Smooth muscle cell of bladder (primary cell): ENCODE data around the gene UGT3A2. TPM values are rescaled to one million over a fixed set of nuclear protein-coding genes. Genes with fewer than 3 reads are reported as not detected.

Source experiments
- total RNA-seq: library from RNA; depleted of rRNA; stranded (reverse); fragments of >200 nt; gene quantifications from 2 replicates; pipeline ENCODE4 v1.2.3, GENCODE V29; 2014

The UGT3A2 gene
- not detected in 2 replicates for total RNA-seq

GRCh38 chr5:36066540-36067210 lies at the start of gene UGT3A2:
UGT3A2 (minus strand) TSS chr5:36066882; CDS start chr5:36066789, 93 bp downstream.

GRCh38 chr5:35990941-35991611 lies 75.6 kb downstream of the UGT3A2 start, which contains the start of gene UGT3A1:
UGT3A1 (minus strand) TSS chr5:35991390; CDS start chr5:35991240, 150 bp downstream.

Other genes starting within 250 kb of the UGT3A2 start
- gene IL7R, start 210.0 kb downstream of the UGT3A2 start, total RNA-seq: 6.4 and 8.8 TPM in 2 replicates
- gene CAPSL, start 128.3 kb downstream of the UGT3A2 start, total RNA-seq: 0.14 TPM in 1 of 2 replicates, not detected in the other
- gene UGT3A1, start 75.5 kb downstream of the UGT3A2 start, total RNA-seq: not detected in 2 replicates
- 16.6 and 22.6 TPM in 2 replicates for gene LMBRD2, start 85.0 kb upstream of the UGT3A2 start, total RNA-seq
- gene SKP2, start 85.2 kb upstream of the UGT3A2 start, total RNA-seq: 26.2 and 26.7 TPM in 2 replicates
- gene NADK2, start 175.0 kb upstream of the UGT3A2 start, total RNA-seq: 23.6 and 31.3 TPM in 2 replicates
- 0.09 TPM in 1 of 2 replicates, not detected in the other for gene RANBP3L, start 235.0 kb upstream of the UGT3A2 start, total RNA-seq